Activated CD8-positive, alpha-beta memory T cell treated with anti-CD3 and anti-CD28 coated beads, Interleukin-2, amount 50 U/mL, for 48 hours (primary cell): ENCODE results near the gene GLOD4.
"Not testable (repeated sequence)": the region's sequence is repeated elsewhere in the genome, so short reads cannot be mapped to it uniquely, and the experiment has no call there.

Experiments used
- DNase-seq: peaks from one replicate; pipeline ENCODE4 v3.0.0-alpha.2; 2020

Gene GLOD4

DNA sequence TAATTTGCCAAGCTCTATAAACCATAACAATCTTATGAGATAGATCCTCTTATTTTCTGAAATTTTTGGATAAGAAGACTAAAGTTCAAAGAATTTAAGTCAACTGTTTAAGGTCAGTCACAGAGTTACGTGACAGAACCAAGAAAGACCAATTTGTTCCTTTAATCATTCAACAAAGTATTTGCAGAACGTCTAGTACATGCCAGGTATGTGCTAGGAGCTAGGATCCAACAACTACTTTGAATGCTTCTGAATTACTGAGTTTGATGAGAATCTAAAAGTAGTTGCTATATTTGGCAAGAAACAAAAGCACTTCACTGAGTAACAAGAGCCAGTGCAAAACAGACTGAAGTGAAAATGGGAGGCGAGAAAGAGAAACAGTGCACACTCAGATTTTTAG, 15.0 kb downstream of the GLOD4 start:
- no peak for DNase-seq

DNA sequence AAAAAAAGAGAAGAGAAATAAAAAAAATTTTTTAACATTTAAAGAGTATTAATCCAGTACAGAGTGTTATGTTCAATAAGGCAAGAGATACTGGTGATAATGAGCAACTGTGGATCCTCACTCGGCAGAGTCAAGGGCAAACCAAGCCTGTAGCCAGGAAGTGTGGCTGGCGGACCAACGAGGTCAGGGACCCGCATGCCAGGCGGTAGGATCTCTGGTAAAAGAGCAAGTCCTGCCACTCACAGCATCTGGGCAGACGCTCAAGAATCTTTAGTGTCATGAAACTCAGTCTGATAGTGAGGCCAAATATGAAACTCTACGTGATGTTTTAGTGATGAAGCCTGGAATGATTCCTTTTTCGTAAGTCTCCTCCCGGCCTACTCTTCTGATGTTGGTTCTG, 21.7 kb downstream of the GLOD4 start:
- no peak for DNase-seq

DNA sequence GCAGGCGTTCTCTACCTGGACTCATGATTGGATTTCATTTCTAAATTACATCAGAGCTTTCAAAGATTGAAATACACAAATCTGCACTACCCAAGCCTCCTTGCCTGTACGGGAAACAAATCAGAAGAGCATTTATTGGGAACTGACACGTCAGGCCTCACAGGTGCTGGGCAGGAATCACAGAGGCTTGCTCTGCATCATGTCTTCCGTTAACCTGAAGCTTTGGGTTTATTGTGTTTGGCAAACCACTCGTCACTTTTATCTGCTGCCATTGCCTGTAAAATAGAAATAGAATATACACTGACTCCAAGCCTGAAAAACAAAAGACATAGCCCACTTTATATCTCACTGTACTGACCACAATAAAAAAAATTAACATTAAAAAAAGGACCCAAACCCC, 22.1 kb downstream of the GLOD4 start:
- no peak for DNase-seq

DNA sequence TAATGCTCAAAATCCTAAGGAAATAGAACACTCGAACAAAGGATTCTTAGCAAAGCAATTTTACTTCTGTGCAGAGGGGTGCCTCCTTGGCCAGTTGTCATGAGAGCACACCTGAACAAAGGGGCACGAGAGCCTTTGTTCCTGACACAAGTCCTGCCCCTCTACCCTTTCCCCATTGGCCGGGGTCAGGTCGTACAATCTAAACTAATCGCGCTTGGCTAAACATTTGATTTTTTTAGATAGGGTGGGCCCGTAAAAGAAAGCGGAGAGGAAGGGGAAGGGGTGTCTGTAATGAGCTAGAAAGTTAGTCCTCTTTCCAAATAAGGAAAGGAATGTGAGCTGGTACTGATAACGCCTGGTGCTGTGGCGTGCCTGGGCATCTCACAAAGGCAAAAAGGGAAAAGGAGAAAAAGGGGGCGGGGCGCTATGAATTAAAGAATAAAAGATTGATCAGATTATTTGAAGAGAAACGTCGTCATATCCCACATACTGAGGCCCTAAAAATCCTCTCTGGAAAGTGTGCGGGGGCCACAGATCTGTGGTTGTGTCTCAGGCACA, 26.0 kb downstream of the GLOD4 start:
- DNase-seq, result not testable (repeated sequence)

DNA sequence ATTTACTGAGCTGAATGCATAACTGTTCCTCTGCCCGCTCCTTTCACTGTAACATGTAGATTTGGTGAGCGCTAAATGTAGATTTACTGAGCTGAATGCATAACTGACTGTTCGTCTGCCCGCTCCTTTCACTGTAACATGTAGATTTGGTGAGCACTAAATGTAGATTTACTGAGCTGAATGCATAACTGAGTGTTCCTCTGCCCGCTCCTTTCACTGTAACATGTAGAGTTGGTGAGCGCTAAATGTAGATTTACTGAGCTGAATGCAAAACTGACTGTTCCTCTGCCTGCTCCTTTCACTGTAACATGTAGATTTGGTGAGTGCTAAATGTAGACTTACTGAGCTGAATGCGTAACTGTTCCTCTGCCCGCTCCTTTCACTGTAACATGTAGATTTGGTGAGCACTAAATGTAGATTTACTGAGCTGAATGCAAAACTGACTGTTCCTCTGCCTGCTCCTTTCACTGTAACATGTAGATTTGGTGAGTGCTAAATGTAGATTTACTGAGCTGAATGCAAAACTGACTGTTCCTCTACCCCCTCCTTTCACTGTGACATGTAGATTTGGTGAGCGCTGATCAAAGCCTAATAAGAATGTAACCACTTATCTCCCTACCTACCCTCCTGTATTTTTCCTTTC, 26.6 kb downstream of the GLOD4 start:
- DNase-seq, result not testable (repeated sequence)

DNA sequence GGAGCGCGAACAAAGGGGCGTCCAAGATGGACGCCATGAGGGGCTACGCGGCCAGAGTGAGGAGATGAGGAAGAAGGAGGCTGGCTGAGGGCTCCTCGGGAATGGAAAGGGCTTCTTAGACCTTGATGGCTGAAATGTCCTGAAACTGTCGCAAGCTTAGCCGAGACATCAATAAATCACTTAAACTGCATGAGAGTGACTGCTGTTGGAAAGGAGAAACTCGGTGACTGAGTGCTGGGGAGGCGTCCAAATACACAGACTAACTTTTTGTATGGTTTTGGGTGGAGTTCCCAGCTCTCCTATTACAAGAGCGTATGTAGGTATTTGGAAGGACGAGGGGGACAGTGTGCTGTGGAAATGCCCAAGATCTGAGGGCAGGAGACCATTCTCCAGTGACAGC, 28.7 kb downstream of the GLOD4 start:
- no peak for DNase-seq

DNA sequence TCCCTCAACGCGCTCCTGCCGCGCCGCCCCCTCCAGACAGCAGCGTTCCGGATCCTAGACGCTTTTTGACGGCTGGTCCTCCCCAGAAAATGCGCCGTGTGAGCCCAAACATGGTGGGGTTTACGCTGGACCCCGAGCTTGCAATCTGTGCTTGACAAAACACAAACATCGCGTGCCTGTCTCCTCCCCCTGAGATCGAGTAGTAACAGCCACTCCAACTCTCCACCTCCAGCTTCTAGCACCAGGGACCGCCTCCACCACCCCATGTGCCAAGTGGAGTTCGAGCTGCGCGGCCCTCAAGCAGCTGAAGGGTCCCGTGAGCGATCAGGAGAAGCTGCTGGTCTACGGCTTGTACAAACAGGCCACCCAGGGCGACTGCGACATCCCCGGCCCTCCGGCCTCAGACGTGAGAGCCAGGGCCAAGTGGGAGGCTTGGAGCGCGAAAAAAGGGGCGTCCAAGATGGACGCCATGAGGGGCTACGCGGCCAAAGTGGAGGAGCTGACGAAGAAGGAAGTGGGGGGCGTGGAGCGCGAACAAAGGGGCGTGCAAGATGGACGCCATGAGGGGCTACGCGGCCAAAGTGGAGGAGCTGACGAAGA, 29.4 kb downstream of the GLOD4 start:
- DNase-seq, result no peak

DNA sequence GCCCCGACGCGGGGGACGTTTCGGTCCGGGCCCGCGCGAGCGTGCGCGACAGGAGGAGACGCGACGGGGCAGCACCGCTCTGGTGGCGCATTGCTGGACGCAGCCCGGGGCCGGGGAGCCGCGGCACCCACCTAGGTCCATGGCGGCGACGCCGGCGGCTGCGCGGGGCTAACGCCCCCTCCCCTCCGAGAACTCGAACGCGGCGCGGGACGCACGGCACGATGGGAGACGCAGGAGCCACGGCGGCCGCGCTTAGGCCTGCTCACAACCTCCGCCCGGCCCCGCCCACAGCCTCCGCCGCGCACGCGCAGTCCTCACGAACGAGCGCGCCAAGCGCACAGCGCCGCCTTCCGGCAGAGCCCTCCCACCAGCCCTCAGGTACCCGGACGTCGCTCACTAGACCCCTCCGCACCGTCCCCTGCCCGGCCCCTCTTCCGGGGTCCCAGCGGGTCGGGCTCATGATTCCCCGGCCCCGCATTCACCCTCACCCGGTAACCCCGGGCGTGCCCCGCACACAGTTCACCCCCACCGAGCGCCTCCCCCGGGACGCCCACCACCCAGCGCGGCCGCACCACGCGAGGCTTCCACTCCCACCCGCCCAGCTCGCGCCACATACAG, 30.0 kb downstream of the GLOD4 start, which contains the start of gene GEMIN4:
Gene GEMIN4, minus strand, starts transcription at position 263 of the 618 bp plus-strand sequence. Its CDS starts 122 bp downstream, at position 141.
- DNase-seq, result peak; percentile 100

DNA sequence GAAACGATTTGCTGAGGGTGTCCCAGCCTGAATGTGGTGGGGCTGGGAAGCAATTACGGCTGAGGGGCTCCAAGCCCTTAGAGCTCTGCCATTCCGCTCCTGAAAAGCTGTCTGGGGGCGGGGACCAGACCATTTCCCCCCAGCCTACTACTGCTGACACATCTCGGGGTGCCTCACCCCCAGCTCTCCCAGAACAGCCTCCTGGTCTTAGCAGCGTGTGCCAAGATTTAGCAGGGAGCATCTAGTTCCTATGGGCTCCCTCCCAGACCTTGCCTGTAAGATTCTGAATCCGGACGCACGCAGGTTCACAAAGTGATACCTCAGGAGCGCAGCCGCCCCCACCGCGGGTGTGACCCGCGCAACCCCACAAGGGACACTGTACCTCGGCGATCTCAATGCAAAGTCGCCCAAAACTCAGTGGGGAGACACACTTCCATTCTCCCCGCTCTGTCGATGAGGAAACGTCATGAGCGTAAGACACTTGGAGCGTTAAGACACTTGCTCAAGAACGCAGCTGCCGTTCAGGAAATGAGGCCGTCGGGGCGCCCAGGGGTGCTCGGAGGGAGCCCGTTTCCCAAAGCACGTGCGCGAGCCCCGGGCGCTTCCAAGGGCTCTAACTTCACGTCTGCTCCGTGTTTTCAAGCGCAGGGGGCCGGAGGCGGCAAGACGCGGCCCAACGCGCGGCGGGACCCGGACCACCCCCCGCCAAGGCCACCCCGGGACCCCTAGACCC, 30.6 kb downstream of the GLOD4 start:
- DNase-seq, result peak; percentile 77

DNA sequence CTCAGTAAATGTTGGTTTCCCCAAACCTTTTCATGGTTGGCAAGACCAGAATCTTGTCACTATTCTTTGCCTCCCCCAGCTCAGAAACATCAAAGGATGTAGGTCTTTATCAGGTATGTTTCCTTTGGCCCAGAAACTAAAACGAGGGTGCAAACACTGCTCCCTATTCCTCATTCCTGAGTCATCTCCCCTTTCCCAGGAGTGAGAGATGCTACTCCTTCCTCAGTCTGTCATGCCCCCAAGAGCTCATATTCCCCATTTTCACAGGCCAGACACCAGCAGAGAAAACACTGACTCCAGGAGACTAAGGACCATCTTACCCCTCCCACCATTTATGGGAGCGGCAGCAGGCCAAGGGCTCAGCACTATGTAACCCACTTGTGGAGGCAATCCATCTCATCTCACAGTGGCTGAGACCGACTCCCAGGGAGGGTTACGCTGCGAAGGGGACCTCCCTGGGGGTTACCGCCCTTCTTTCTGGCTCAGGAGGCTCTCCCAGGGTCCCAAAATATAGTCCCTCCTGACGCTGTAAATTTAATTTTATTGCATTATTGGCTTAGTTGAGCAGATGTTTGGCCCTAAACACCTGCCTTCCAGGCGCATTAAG, 31.5 kb downstream of the GLOD4 start:
- DNase-seq, result no peak

DNA sequence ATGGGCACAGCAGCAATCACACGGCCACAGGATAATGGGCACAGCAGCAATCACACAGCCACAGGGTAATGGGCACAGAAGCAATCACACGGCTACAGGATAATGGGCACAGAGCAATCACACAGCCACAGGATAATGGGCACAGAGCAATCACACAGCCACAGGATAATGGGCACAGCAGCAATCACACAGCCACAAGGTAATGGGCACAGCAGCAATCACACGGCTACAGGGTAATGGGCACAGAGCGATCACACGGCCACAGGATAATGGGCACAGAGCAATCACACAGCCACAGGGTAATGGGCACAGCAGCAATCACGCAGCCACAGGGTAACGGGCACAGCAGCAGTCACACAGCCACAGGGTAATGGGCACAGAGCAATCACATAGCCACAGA, 32.7 kb downstream of the GLOD4 start:
- DNase-seq, result not testable (repeated sequence)

DNA sequence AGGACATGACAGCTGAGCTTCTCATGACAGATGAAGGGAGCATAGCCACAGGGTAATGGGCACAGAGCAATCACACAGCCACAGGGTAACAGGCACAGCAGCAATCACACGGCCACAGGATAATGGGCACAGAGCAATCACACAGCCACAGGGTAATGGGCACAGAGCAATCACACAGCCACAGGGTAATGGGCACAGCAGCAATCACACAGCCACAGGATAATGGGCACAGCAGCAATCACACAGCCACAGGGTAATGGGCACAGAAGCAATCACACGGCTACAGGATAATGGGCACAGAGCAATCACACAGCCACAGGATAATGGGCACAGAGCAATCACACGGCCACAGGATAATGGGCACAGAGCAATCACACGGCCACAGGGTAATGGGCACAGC, 33.5 kb downstream of the GLOD4 start:
- DNase-seq, result not testable (repeated sequence)

DNA sequence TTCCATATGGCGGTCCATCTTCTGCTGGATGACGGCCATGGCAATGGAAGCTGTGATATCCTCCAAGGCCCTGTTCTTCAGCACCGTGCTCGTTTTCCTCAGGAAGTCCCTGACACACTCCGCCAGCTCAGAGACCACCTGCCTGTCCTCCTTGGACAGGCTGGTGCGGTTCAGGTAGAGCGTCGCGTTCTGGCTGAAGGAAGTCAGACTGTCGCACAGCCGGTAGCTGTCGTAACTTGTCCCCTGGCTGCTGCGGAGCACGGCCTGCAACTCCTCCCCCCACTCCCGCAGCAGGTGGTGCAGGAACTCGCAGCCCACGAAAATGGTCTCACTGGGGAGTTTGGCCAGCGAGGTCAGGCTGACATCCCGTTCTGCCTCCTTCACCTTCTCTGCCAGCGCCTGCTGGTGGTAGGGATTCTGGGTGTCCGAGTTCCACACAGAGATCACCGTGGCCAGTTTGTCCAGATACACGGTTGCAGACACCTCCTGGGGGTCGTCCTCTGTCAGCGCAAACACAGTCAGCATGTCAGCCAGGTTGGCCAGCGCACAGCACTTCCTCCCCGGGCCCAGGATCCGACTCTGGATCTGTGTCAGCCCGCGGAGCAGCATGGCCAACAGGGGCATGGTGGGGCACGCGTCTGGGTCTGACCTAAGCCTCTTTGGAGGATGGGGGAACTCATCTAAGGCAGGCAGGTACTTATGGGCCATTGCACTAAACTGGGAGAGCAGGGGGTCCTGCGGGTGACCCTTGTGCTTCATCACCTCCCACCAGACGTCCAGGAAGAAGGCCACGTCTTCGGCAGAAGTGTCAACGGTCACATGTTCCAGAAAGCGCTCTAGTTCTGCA, 35.1 kb downstream of the GLOD4 start:
- no peak for DNase-seq

DNA sequence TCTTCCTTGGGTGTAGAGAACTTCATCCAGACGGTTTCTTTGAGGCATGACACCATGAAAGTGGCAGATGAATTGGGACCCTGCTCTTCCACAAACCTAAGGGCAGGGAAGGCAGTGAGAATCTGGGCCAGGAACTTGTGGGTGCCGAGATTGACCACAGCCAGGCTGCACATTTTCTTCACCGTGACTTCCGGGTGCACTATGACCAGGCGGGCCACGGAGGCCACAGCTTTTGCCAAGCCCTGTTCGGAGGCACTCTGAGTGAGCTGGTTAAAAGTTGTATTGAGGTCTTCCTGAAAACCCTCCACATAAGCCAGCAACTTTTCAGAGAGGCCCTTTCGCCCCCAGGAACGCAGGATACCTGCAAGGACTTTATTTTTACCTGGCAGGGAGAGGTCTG, 35.9 kb downstream of the GLOD4 start:
- no peak for DNase-seq

DNA sequence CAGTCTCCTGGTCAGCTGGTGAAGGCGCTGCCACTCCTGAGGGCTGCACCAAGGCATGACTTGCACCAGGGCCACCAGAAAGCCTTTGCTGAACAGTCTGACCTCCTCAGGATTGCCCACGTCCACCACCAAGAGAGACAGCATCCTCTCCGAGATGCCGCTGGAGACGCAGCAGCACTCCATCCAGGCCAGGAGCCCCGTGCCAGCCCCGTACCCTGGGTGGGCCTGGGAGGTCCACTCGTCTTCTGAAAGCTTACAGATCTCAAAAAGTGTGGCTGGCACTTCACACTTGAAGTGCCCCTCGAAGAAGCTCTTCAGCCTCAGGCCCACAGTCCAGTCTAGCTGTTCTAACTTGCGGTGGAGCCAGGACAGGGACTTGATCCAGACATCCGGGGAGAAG, 36.7 kb downstream of the GLOD4 start:
- DNase-seq, result no peak

DNA sequence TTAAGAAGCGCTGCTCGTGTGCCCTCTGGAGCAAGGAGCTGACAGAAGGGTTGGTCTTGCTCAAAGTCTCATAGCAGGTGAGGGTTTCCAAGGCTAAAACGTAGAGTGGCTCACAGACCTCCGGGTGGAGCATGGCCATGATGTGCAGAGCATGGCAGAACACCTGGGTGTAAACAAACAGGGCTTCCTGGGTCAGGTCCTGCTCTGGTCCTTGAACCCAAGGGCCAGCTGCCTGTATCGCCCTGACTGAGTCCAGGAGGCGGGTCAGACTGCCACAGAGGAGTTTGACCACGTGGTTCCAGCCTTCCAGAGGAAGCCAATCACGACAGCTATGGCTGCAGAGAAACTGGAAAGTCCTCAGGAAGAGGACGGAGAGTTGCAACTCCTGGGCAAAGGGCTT, 37.1 kb downstream of the GLOD4 start:
- DNase-seq, result no peak

DNA sequence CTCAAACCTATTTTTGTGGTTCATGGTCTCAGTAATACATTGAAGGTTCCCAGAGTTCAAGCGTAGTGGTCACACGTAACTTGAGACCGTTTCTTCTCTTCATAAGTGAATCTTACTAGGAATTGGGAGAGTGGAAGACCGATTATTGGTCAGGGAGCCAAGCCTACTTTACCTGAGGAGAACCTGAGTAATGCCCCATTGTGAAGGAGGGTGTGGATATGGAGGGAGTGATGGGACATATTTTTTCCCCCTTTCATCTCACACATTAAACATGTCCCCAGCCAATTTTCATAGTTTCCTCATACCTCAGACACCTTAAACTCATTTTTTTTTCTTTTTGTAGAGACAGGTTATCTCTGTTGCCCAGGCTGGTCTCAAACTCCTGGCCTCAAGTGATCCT, 38.9 kb downstream of the GLOD4 start:
- no peak for DNase-seq

DNA sequence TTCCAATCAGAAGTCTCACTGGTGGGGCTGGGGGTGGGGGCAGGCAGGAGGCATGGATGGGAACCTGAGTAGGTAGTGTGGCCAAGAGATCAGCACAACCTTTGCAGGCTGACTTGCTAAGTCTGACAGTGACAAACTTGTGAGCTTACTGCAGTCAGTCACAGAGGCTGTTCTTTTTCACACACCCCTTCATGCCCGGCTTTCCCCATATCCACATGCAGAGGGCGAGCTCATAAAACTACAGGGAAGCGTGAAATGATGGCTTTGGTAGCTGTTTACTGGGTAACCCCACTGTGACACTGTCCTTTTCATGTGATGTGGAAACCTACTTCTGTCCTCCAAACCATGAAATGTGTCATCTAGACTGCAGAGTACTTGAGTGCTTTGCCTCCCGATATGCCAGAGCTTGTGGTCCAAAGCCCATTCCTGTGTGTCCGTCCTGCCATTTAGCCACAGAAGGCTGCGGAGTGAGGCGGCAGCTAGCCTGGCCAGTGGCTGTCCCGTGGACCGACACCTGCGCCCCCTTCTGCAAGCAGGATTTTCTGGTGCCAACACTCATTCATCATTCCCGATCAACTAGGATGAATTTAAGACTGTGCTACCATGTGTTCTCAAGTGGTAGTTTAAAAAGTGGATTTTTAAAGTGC, 39.8 kb downstream of the GLOD4 start:
- DNase-seq, result no peak

DNA sequence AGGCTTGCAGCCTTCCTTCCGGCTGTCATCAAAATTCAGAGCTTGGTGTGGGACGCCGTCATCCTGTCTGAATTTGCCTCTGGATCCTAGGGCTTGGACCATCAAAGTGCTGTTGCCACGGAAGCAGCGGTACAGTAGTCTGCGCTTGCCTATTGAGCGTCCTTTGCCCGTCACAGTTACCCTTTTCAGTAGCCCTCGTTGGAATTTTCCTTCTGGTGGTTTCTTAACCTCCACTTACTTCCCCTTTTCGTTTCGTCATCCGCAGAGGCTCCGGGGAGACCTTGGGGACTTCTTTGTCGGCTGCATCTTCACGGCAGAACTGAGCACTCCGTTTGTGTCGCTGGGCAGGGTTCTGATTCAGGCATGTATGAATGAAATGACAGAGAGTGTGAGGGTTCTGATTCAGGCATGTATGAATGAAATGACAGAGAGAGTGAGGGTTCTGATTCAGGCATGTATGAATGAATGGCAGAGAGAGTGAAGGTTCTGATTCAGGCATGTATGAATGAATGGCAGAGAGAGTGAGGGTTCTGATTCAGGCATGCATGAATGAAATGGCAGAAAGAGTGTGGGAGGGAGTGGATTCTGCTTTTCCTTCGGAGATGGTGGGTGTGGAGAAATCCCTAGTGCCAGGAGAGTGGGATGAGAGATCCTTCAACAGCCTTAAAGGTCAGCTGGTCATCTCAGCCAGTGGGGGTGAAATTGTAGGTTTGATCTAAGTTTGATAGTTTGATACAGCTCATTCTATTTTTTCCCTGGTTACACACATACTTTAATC, 41.7 kb downstream of the GLOD4 start:
- no peak for DNase-seq

DNA sequence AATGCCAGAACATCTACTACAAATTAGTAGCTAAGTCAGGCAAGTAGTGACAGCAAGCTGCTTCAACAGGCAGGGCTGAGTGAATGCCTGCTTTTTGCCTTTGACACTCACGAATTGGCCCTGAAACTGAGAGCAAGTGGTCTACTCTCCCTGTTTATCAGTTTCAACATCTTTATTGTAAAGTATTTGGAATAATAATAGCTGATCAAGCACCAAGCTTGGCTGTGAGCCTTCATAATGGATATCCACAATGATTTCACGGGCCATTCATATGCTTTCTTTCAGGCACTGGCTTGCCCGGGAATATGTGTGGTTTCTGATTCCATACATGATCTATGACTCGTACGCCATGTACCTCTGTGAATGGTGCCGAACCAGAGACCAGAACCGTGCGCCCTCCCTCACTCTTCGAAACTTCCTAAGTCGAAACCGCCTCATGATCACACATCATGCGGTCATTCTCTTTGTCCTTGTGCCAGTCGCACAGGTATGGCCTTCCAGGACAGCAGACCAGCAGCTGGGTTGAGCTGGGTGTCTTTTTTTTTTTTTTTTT, 44.4 kb downstream of the GLOD4 start:
- no peak for DNase-seq
